Caki2 (cell line): ENCODE measurements around the gene CNST. TPM values are rescaled to one million over a fixed set of nuclear protein-coding genes. Genes with fewer than 3 reads are reported as not detected.
"Not testable (repeated sequence)": the region's sequence is repeated elsewhere in the genome, so short reads cannot be mapped to it uniquely, and the experiment has no call there.

Experiments used
- DNase-seq: peaks from one replicate; pipeline ENCODE4 v3.0.0-alpha.2; 2015; ENCODE audit warnings: low read depth
- in situ Hi-C: cut with HindIII; loops from 2 replicates; pipeline ENCODE4 v1.10.0; 2016; ENCODE audit warnings: low sequenced_read_pairs, low pct_unique_long_range_greater_than_20kb, mixed read lengths
- total RNA-seq: library from RNA; depleted of rRNA; stranded (reverse); fragments of >200 nt; shearing (Covaris generic); gene quantifications from 2 replicates; pipeline ENCODE4 v1.2.3, GENCODE V29; 2014; ENCODE audit warnings: low replicate concordance

CNST gene
- total RNA-seq, 1 experiment from 2014 or later, result 8.9 TPM

GRCh38 chr1:246683521-246683920 is 117.3 kb downstream of the CNST start:
- in situ Hi-C loops, result no loop called here
- DNase-seq, result no peak

GRCh38 chr1:246687002-246687401 is 120.7 kb downstream of the CNST start:
- in situ Hi-C loops, result no loop called here
- no peak for DNase-seq

- DNase-seq, result peak; percentile 61
- in situ Hi-C loops, result no loop called here
Measured at GRCh38 chr1:246689409-246690008, 123.3 kb downstream of the CNST start.

GRCh38 chr1:246690100-246690499 is 123.8 kb downstream of the CNST start:
- in situ Hi-C loops, result no loop called here
- DNase-seq, result no peak

GRCh38 chr1:246691622-246692495 is 125.6 kb downstream of the CNST start:
- in situ Hi-C loops, result no loop called here
- DNase-seq, result no peak

GRCh38 chr1:246694213-246694895 is 128.1 kb downstream of the CNST start:
- in situ Hi-C loops, DNase-seq: not testable (repeated sequence)

GRCh38 chr1:246695136-246695535 is 128.9 kb downstream of the CNST start:
- in situ Hi-C loops, result no loop called here
- no peak for DNase-seq

GRCh38 chr1:246695666-246696065 is 129.4 kb downstream of the CNST start:
- no peak for DNase-seq
- in situ Hi-C loops, result no loop called here

- DNase-seq, result no peak
- in situ Hi-C loops, result no loop called here
Measured at GRCh38 chr1:246698466-246699094, 132.3 kb downstream of the CNST start.

GRCh38 chr1:246699095-246699735 is 133.0 kb downstream of the CNST start:
- peak; percentile 80 for DNase-seq
- in situ Hi-C loops, result no loop called here

- no peak for DNase-seq
- in situ Hi-C loops, result no loop called here
Measured at GRCh38 chr1:246703581-246703980, 137.3 kb downstream of the CNST start.

GRCh38 chr1:246705368-246705767 is 139.1 kb downstream of the CNST start:
- in situ Hi-C loops, result no loop called here
- peak; percentile 24 for DNase-seq

GRCh38 chr1:246708166-246708565 is 141.9 kb downstream of the CNST start:
- DNase-seq, result no peak
- in situ Hi-C loops, result no loop called here

- DNase-seq, result no peak
- in situ Hi-C loops, result no loop called here
Measured at GRCh38 chr1:246709196-246709595, 142.9 kb downstream of the CNST start.

- in situ Hi-C loops, result no loop called here
- no peak for DNase-seq
Measured at GRCh38 chr1:246709835-246710234, 143.6 kb downstream of the CNST start.

- no peak for DNase-seq
- in situ Hi-C loops, result no loop called here
Measured at GRCh38 chr1:246711548-246712003, 145.3 kb downstream of the CNST start.

GRCh38 chr1:246712428-246712827 is 146.2 kb downstream of the CNST start:
- in situ Hi-C loops, result not testable (repeated sequence)

More at GRCh38 chr1:246712428-246712827, 146.2 kb downstream of the CNST start:
- not testable (repeated sequence) for DNase-seq
